GM12878 (cell line): ENCODE data around the gene SMIM20. TPM values are rescaled to one million over a fixed set of nuclear protein-coding genes. Genes with fewer than 3 reads are reported as not detected.
A peak's percentile ranks its signal among the peaks of the same experiment; 100 is the strongest.

Experiments used
- CHD2 ChIP-seq: IDR thresholded peaks from 2 replicates; pipeline ENCODE4 v1.6.1; 2011; ENCODE audit warnings: low read depth, low read length, improper control_type of control experiment, borderline replicate concordance
- ETV6 ChIP-seq, 2 experiments: fragments of 450-650 bp in 1 of 2; IDR thresholded peaks in 1 of 2; conservative IDR thresholded peaks in 1 of 2; 2 replicates each; pipeline ENCODE4 v1.6.1; 2014; ENCODE audit warnings: antibody characterized with exemption in 1 of 2, borderline replicate concordance in 1 of 2, low read depth in 1 of 2, mild to moderate bottlenecking in 1 of 2, moderate library complexity in 1 of 2
- EZH2 ChIP-seq: IDR thresholded peaks from 2 replicates; pipeline ENCODE4 v1.6.1; 2012; ENCODE audit warnings: low read depth, mild to moderate bottlenecking, control low read depth, inconsistent platforms, low read length, borderline replicate concordance; ENCODE audit not compliant: control insufficient read depth
- FOXK2 ChIP-seq: fragments of 450-650 bp; IDR thresholded peaks from 2 replicates; pipeline ENCODE4 v1.6.1; 2017; ENCODE audit warnings: mild to moderate bottlenecking, moderate library complexity
- HDGF ChIP-seq: fragments of 450-650 bp; IDR thresholded peaks from 2 replicates; pipeline ENCODE4 v1.6.1; 2016; ENCODE audit warnings: antibody characterized with exemption
- KDM1A ChIP-seq: fragments of 200-600 bp; sonication (generic); IDR thresholded peaks from 2 replicates; pipeline ENCODE4 v1.6.1; 2016; ENCODE audit warnings: borderline replicate concordance
- MTA3 ChIP-seq: IDR thresholded peaks from 2 replicates; pipeline ENCODE4 v1.6.1; 2012; ENCODE audit warnings: low read length, inconsistent platforms, borderline replicate concordance
- NR2C2 ChIP-seq: IDR thresholded peaks from 2 replicates; pipeline ENCODE4 v1.6.1; 2011; ENCODE audit warnings: borderline replicate concordance, low read depth; ENCODE audit not compliant: control insufficient read depth, insufficient read length
- NR2F1 ChIP-seq: fragments of 450-650 bp; conservative IDR thresholded peaks from 2 replicates; pipeline ENCODE4 v1.6.1; 2017; ENCODE audit warnings: mild to moderate bottlenecking
- POLR2AphosphoS5 ChIP-seq: IDR thresholded peaks from 2 replicates; pipeline ENCODE4 v1.6.1; 2011; ENCODE audit warnings: mild to moderate bottlenecking, low read length, inconsistent platforms
- RAD21 ChIP-seq: IDR thresholded peaks from 2 replicates; pipeline ENCODE4 v1.6.1; 2011; ENCODE audit warnings: mild to moderate bottlenecking, low read depth, low read length, moderate library complexity; ENCODE audit not compliant: insufficient read depth
- SIN3A ChIP-seq: IDR thresholded peaks from 2 replicates; pipeline ENCODE4 v1.6.1; 2012; ENCODE audit warnings: low read depth, low read length, improper control_type of control experiment
- SMC3 ChIP-seq: IDR thresholded peaks from 2 replicates; pipeline ENCODE4 v1.6.1; 2011; ENCODE audit warnings: low read length, improper control_type of control experiment, borderline replicate concordance
- SP1 ChIP-seq: IDR thresholded peaks from one replicate; pipeline ENCODE4 v1.6.1; 2011; ENCODE audit warnings: low read depth, low read length
- SRF ChIP-seq, 2 experiments: IDR thresholded peaks; 2 replicates each; pipeline ENCODE4 v1.6.1; 2011; ENCODE audit warnings: low read depth in 2 of 2, low read length in 2 of 2, mild to moderate bottlenecking in 1 of 2, moderate library complexity in 1 of 2
- STAT1 ChIP-seq: fragments of 450-650 bp; conservative IDR thresholded peaks from 2 replicates; pipeline ENCODE4 v1.6.1; 2014; ENCODE audit warnings: antibody characterized with exemption, mild to moderate bottlenecking
- TCF12 ChIP-seq: IDR thresholded peaks from 2 replicates; pipeline ENCODE4 v1.6.1; 2011; ENCODE audit warnings: low read depth, mild to moderate bottlenecking, low read length
- USF1 ChIP-seq: IDR thresholded peaks from 2 replicates; pipeline ENCODE4 v1.6.1; 2011; ENCODE audit warnings: borderline replicate concordance, low read depth, mild to moderate bottlenecking, moderate library complexity, mixed read lengths, low read length; ENCODE audit not compliant: insufficient read depth; ENCODE audit errors: extremely low read length
- polyA plus RNA-seq, 11 experiments: library from polyadenylated mRNA; depleted of rRNA in 4 of 11; unstranded in 6 of 11; stranded (reverse) in 5 of 11; fragments of >200 nt; fragmentation: Nextera tagmentation in 4 of 11; fragmentation: Illumina TruSeq in 1 of 11; extraction: Ambion mirVana in 4 of 11; extraction: Trizol in 1 of 11; gene quantifications; 1 replicate in 1 of 11; 2 replicates in 10 of 11; pipeline versions ENCODE4 v1.2.1 to v1.2.3, GENCODE V29; 2011 to 2016; ENCODE audit warnings: inconsistent platforms in 2 of 11, missing spikeins in 2 of 11, low read depth in 1 of 11
- total RNA-seq, 4 experiments: library from RNA; depleted of rRNA in 3 of 4; stranded (reverse); fragments of >200 nt in 3 of 4; fragmentation: Illumina TruSeq in 1 of 4; extraction: Trizol in 1 of 4; gene quantifications; 2 replicates each; pipeline versions ENCODE4 v1.2.1 to v1.2.3, GENCODE V29; 2013 to 2021
- TF ChIP-seq, protein P1 (sequence below): fragments of 450-650 bp; IDR thresholded peaks from 2 replicates; pipeline ENCODE4 v1.6.1; 2016; ENCODE audit warnings: mild to moderate bottlenecking, moderate library complexity, borderline replicate concordance
- TF ChIP-seq, protein P2 (sequence below): fragments of 450-650 bp; formaldehyde crosslinking; IDR thresholded peaks from 2 replicates; pipeline ENCODE4 v1.4.0; 2022; ENCODE audit warnings: mild to moderate bottlenecking, moderate library complexity
- TF ChIP-seq, protein P3 (sequence below): IDR thresholded peaks from 2 replicates; pipeline ENCODE4 v1.6.1; 2012; ENCODE audit warnings: low read depth, low read length, improper control_type of control experiment

Gene SMIM20
- total and polyA plus RNA-seq, 10 of the 15 experiments (the other 5 are each of a cell fraction or from before 2014, with no cell fraction given): 17.3 to 38.0 (median 28.8) TPM

GRCh38 chr4:25913851-25914669 lies at the start of gene SMIM20 (continued):
- TF ChIP-seq SRF (IDR thresholded peaks at IDR 0.05; ENCODE audit: low read depth in 2 of 2, low read length in 2 of 2) (no peak), POLR2AphosphoS5 (peak; percentile 83), CHD2 (peak; percentile 54; the same call in 1 of the 2 replicates), SIN3A (peak; percentile 81; the same call in 1 of the 2 replicates), EZH2 (no peak), USF1 (peak; percentile 59), HDGF (peak; percentile 80; the same call in 1 of the 2 replicates), RAD21 (no peak), MTA3 (no peak), TCF12 (no peak), NR2C2 (peak; percentile 14), ETV6 (conservative IDR thresholded peaks at IDR 0.05 in 1 of 2, IDR thresholded peaks at IDR 0.05 in 1 of 2; ENCODE audit: borderline replicate concordance in 1 of 2, low read depth in 1 of 2) (peak in 1 of 2 experiments; percentile 68; a peak in 1 of 4 replicates), FOXK2 (no peak), SMC3 (no peak), STAT1 (peak; percentile 90; the same call in 1 of the 2 replicates), NR2F1 (peak; percentile 99), KDM1A (no peak), SP1 (peak; percentile 54)
- TF ChIP-seq, protein P1, sequence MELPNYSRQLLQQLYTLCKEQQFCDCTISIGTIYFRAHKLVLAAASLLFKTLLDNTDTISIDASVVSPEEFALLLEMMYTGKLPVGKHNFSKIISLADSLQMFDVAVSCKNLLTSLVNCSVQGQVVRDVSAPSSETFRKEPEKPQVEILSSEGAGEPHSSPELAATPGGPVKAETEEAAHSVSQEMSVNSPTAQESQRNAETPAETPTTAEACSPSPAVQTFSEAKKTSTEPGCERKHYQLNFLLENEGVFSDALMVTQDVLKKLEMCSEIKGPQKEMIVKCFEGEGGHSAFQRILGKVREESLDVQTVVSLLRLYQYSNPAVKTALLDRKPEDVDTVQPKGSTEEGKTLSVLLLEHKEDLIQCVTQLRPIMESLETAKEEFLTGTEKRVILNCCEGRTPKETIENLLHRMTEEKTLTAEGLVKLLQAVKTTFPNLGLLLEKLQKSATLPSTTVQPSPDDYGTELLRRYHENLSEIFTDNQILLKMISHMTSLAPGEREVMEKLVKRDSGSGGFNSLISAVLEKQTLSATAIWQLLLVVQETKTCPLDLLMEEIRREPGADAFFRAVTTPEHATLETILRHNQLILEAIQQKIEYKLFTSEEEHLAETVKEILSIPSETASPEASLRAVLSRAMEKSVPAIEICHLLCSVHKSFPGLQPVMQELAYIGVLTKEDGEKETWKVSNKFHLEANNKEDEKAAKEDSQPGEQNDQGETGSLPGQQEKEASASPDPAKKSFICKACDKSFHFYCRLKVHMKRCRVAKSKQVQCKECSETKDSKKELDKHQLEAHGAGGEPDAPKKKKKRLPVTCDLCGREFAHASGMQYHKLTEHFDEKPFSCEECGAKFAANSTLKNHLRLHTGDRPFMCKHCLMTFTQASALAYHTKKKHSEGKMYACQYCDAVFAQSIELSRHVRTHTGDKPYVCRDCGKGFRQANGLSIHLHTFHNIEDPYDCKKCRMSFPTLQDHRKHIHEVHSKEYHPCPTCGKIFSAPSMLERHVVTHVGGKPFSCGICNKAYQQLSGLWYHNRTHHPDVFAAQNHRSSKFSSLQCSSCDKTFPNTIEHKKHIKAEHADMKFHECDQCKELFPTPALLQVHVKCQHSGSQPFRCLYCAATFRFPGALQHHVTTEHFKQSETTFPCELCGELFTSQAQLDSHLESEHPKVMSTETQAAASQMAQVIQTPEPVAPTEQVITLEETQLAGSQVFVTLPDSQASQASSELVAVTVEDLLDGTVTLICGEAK: peak; percentile 93
- TF ChIP-seq, protein P2, sequence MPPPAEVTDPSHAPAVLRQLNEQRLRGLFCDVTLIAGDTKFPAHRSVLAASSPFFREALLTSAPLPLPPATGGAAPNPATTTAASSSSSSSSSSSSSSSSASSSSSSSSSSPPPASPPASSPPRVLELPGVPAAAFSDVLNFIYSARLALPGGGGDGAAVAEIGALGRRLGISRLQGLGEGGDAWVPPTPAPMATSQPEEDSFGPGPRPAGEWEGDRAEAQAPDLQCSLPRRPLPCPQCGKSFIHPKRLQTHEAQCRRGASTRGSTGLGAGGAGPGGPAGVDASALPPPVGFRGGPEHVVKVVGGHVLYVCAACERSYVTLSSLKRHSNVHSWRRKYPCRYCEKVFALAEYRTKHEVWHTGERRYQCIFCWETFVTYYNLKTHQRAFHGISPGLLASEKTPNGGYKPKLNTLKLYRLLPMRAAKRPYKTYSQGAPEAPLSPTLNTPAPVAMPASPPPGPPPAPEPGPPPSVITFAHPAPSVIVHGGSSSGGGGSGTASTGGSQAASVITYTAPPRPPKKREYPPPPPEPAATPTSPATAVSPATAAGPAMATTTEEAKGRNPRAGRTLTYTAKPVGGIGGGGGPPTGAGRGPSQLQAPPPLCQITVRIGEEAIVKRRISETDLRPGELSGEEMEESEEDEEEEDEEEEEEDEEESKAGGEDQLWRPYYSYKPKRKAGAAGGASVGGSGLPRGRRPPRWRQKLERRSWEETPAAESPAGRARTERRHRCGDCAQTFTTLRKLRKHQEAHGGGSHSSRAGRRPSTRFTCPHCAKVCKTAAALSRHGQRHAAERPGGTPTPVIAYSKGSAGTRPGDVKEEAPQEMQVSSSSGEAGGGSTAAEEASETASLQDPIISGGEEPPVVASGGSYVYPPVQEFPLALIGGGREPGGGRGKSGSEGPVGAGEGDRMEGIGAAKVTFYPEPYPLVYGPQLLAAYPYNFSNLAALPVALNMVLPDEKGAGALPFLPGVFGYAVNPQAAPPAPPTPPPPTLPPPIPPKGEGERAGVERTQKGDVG (CRISPR knock-in tag): no peak
- TF ChIP-seq, protein P3, sequence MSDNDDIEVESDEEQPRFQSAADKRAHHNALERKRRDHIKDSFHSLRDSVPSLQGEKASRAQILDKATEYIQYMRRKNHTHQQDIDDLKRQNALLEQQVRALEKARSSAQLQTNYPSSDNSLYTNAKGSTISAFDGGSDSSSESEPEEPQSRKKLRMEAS: peak; percentile 86
